Muscle layer of duodenum (tissue), 2 donors: ENCODE data around the gene PEX5.
"Not testable (repeated sequence)": the region's sequence is repeated elsewhere in the genome, so short reads cannot be mapped to it uniquely, and the experiment has no call there.

Source experiments
- H3K27ac ChIP-seq: one replicate; pipeline ENCODE4 v1.7.0; 2013; ENCODE audit warnings: mild to moderate bottlenecking, low read length
- H3K27me3 ChIP-seq: one replicate; pipeline ENCODE4 v1.7.0; 2013; ENCODE audit warnings: low read depth, mild to moderate bottlenecking, control low read depth, low read length
- H3K36me3 ChIP-seq, 2 donors: one replicate each; pipeline ENCODE4 v1.7.0; 2013; ENCODE audit warnings: low read length in 2 of 2, control low read depth in 1 of 2, mild to moderate bottlenecking in 1 of 2; ENCODE audit not compliant: insufficient read depth in 2 of 2, control insufficient read depth in 1 of 2
- H3K4me1 ChIP-seq, 2 donors: one replicate each; pipeline ENCODE4 v1.7.0; 2013; ENCODE audit warnings: low read length in 2 of 2, mild to moderate bottlenecking in 2 of 2, control low read depth in 1 of 2, moderate library complexity in 1 of 2; ENCODE audit not compliant: insufficient read depth in 2 of 2, control insufficient read depth in 1 of 2
- H3K4me3 ChIP-seq, 2 donors: one replicate each; pipeline ENCODE4 v1.7.0; 2013; ENCODE audit warnings: low read length in 2 of 2, low read depth in 1 of 2, mild to moderate bottlenecking in 1 of 2
- H3K9me3 ChIP-seq, 2 donors: one replicate each; pipeline ENCODE4 v1.7.0; 2013; ENCODE audit warnings: low read length in 2 of 2, control low read depth in 1 of 2, mild to moderate bottlenecking in 1 of 2; ENCODE audit not compliant: control insufficient read depth in 1 of 2
- donor health status: healthy.

Gene PEX5

DNA sequence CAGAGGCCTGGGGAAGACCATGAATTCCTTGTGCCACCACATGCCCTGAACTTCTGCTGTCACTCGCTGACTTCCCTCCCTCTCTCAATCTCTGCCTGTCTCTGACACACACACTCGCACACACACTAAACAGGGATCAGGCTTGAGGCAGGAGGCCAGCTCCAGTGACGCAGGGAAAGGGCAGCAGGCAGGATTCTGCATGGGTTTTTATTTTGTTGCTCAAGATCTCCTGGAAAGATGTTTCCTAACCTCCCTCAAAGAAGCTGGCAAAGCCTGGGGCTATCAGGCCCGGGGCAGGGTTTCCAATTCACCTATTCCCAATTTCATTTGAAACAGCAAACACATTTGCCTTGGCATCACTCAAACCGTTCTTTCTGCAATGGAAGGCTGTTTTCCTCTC is 27.7 kb upstream of the PEX5 start:
- H3K4me1 ChIP-seq, result peaks cover 0 to 5% of the 10 kb centered on the region in 2 donors
- H3K36me3 ChIP-seq, result peaks cover 0 to 4% of the 10 kb centered on the region in 2 donors
- no peaks in the 10 kb centered on the region for H3K9me3 ChIP-seq
- no peak overlapping the region for H3K4me3 ChIP-seq
- H3K27me3 ChIP-seq, result peaks cover 5% of the 10 kb centered on the region
- no peak overlapping the region for H3K27ac ChIP-seq

DNA sequence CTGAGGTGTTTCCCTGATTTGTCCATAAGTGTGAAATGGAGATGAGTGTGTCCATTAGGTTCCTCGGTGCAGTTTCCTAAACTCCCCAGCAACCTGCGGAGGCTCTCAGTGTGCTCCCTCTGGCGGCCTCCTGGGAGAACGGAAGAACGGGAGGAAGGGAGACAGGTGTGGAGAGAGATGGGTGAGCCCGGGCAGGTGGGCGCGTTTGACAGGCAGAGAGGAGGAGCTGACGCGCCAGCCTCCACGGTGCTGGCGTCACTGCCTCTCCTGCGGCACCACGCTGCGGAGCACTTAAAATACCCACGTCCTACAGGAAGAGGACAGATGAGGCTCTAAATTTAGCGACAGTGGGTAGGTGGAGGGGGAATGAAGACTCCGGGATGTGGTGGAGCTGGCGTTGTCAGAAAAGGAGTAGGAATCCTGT is 26.8 kb upstream of the PEX5 start:
- Histone ChIP-seq H3K9me3 (no peaks in the 10 kb centered on the region), H3K4me3 (no peak overlapping the region), H3K4me1 (peaks cover 0 to 5% of the 10 kb centered on the region in 2 donors), H3K27me3 (peaks cover 5% of the 10 kb centered on the region), H3K27ac (no peak overlapping the region), H3K36me3 (peaks cover 0 to 4% of the 10 kb centered on the region in 2 donors)

DNA sequence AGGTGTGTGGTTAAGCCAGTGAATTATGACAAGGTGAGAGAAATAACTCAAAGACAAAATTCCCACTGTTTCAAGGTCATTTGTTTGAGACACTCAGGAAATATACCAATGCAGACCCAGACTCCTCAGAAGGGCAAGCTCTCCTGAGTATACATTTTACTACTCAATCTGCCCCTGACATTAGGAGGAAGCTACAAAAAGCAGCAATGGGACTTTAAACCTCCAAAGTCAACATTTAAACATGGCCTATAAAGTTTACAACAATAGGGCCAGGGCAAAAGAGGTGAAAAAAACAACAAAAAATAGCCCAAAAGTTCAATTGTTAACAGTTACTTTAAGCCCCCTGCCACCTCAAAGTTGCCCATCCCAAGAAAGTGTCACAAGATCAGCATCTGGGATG is 19.5 kb upstream of the PEX5 start:
- peaks cover 0 to 3% of the 10 kb centered on the region in 2 donors for H3K9me3 ChIP-seq
- no peaks in the 10 kb centered on the region for H3K36me3 ChIP-seq
- no peaks in the 10 kb centered on the region for H3K27me3 ChIP-seq
- no peak overlapping the region for H3K27ac ChIP-seq
- H3K4me1 ChIP-seq, result no peaks in the 10 kb centered on the region
- H3K4me3 ChIP-seq, result no peak overlapping the region

DNA sequence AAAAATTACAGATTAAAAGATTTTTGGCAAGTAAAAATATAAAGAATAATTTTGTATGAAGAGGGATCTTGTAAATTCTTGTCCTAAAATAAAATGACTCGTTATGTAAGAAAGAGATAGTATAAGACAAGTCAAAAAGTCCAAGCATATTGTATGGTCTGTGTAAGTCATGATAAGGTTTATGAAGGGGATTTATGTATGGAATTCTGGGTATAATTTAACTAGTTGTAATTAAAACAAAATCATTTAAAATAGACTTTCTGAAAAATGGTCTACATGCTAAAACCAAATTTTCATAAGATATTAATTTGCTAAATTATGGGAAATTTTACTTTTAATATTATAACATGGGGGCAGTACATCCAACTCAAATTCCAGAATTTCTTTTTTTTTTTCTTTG is 17.6 kb upstream of the PEX5 start:
- Histone ChIP-seq H3K4me3 (no peak overlapping the region), H3K4me1 (no peaks in the 10 kb centered on the region), H3K27ac (no peak overlapping the region), H3K36me3 (no peaks in the 10 kb centered on the region), H3K9me3 (peaks cover 3% of the 10 kb centered on the region in 2 donors), H3K27me3 (no peaks in the 10 kb centered on the region)

DNA sequence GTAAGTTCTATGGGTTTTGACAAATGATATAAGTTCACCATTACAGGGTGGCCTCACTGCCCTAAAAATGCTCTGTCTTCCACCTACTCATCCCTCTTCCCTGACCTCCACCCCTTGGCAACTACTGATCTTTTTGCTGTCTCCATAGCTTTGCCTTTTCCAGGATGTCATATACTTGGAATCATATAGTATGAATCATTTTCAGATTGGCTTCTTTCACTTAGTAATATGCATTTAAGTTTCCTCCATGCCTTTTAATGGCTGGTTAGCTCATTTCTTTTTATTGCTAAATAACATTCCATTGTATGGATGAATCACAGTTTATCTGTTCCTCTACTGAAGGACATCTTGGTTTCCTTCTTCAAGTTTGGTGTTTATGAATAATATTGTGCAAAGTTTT is 14.0 kb upstream of the PEX5 start:
- H3K4me3 ChIP-seq, result no peak overlapping the region
- H3K4me1 ChIP-seq, result no peaks in the 10 kb centered on the region
- no peak overlapping the region for H3K27ac ChIP-seq
- no peaks in the 10 kb centered on the region for H3K27me3 ChIP-seq
- peaks cover 0 to 3% of the 10 kb centered on the region in 2 donors for H3K9me3 ChIP-seq
- H3K36me3 ChIP-seq, result no peaks in the 10 kb centered on the region

DNA sequence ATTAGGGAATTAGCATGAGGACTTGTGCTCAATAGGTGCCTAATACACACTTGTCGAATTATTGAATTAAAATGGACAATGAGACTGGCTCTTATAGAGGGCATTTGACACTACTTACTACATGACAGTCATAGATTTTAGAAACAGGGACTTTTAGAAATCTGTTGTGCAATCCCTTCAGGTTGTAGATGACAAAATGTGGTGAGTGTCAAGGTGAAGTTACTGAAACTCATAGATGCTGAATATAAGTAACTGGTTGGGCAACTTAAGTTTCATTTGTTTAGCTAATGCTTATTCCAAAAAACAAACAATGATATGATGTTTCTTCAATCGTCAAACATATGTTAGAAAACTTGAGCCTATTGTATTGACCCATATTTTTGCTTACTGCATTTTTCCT is 12.9 kb upstream of the PEX5 start:
- H3K9me3 ChIP-seq, result peaks cover 0 to 3% of the 10 kb centered on the region in 2 donors
- no peaks in the 10 kb centered on the region for H3K36me3 ChIP-seq
- H3K27ac ChIP-seq, result no peak overlapping the region
- no peaks in the 10 kb centered on the region for H3K27me3 ChIP-seq
- H3K4me1 ChIP-seq, result no peaks in the 10 kb centered on the region
- H3K4me3 ChIP-seq, result no peak overlapping the region

DNA sequence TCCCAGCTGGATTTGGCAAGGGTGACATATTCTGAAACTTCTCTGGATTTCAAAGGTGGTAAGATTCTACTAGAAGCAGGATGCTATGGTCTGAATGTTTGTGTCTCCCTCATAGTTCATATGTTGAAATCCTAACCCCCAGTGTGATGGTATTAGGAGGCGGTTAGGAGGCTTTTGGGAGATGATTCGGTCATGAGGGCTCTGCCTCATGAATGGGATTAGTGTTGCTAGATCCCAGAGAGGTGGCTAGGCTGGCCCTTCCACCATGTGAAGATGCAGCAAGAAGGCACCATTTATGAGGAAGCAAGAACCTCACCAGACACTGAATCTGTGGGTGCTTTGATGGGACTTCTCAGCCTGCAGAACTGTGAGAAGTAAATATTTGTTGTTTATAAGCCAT is 11.0 kb upstream of the PEX5 start:
- peaks cover 0 to 3% of the 10 kb centered on the region in 2 donors for H3K9me3 ChIP-seq
- H3K4me3 ChIP-seq, result no peak overlapping the region
- no peaks in the 10 kb centered on the region for H3K4me1 ChIP-seq
- H3K27ac ChIP-seq, result no peak overlapping the region
- H3K36me3 ChIP-seq, result no peaks in the 10 kb centered on the region
- no peaks in the 10 kb centered on the region for H3K27me3 ChIP-seq

DNA sequence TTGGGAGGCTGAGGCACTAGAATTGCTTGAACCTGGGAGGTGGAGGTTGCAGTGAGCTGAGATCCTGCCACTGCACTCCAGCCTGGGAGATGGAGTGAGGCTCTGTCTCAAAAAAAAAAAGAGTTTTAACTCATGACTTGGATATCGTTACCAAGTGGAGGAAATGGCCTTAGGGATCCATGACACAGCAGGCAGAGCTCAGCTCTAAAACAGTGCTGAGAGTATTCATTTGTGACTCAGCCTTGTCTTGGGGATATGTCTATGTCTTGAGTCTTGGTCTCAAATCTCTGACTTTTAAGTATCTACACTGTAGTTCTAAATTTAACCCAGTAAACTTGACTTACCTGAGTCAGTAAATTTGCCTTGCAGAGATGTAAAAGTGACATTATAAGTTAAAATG is 8.8 kb upstream of the PEX5 start:
- Histone ChIP-seq H3K9me3 (peaks cover 0 to 3% of the 10 kb centered on the region in 2 donors), H3K27me3 (no peaks in the 10 kb centered on the region), H3K4me3 (no peak overlapping the region), H3K36me3 (no peaks in the 10 kb centered on the region), H3K4me1 (no peaks in the 10 kb centered on the region), H3K27ac (no peak overlapping the region)

DNA sequence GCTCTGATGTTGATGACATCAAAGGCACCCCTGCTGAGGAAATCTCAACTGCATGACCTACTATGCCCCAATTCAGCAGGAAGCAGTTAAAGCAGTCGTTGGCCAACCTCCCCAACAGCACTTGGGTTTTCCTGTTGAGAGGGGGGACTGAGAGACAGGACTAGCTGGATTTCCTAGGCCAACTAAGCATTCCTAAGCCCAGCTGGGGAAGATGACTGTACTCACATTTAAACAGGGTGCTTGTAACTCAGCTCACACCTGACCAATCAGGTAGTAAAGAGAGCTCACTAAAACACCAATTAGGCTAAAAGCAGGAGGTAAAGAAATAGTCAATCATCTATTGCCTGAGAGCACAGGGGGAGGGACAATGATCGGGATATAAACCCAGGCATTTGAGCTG is 3.4 kb upstream of the PEX5 start:
- H3K36me3 ChIP-seq, H3K4me3 ChIP-seq, H3K9me3 ChIP-seq, H3K27me3 ChIP-seq, H3K27ac ChIP-seq: not testable (repeated sequence)
- peaks cover 5 to 17% of the 10 kb centered on the region in 2 donors for H3K4me1 ChIP-seq

DNA sequence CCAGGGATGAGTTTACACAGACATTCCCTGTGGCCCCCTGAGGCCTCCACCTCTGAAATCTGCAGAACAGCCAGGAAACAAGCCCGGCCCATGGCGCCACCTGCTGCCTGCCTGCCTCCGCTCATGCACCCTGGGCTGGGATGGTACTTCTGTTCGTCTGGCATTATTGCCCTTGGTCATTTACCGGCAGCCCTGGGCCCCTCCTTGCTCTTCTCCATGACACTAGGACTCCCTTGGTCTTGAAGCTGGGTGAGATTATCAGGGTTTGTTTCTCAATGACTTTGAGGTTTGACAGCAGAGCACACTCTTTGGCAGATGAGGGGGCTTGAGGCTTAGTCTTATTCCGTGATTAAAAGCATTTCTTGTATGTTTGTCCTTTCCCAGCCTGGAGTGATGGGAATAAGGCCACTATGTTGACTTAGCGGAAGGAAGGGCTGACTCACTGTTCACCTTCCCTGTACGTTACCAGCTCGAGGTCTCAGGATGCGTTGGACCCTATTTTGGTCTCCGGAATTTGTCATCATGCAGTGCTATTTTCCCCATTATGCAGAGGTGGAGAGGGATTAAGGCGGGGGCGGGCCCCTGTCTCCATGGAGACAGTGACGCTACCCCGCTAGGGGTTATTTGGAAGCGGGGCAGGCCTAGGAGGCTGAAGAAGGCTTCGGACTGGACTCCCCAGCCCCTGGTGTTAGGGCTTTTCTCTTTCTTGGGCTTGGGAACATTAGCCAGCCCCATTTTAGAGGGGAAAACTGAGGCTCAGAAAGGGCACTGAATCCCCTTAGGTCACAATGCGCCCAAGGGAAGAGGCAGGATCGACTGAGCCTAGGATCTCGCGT is 706 bp upstream of the PEX5 start:
- H3K36me3 ChIP-seq, result peaks cover 11% of the 10 kb centered on the region in 2 donors
- no peaks in the 10 kb centered on the region for H3K9me3 ChIP-seq
- H3K27ac ChIP-seq, result peak overlapping the region; percentile 99
- peak overlapping the region; percentile 86 to 95 for H3K4me3 ChIP-seq
- no peaks in the 10 kb centered on the region for H3K27me3 ChIP-seq
- peaks cover 5 to 18% of the 10 kb centered on the region in 2 donors for H3K4me1 ChIP-seq

DNA sequence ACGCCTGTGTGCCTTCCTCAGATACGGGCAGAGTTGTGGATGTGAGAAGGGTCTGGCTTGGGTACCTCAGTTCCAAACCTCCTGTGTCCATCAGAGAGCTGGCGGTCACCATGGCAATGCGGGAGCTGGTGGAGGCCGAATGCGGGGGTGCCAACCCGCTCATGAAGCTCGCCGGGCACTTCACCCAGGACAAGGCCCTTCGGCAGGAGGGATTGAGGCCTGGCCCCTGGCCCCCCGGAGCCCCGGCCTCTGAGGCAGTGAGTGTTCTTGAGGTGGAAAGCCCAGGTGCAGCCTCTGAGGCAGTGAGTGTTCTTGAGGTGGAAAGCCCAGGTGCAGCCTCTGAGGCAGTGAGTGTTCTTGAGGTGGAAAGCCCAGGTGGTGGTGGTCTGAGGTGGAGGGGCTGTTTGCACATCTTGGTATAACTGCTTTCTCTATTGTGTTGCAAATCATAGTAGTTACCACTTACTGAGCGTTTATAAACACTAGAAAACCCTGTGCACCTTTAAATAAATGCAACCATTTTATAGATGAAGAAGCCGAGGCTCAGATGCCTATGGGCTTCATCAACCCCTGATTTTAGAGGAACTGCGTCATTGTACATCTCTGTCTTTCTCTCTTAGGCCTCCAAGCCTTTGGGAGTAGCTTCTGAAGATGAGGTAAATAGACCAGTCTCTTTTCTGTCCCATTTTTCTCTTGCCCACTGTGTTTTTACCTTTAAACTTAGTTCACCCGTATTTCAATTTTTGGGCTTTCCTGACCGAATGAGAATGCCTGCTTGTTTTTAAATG is 976 bp downstream of the PEX5 start:
- Histone ChIP-seq H3K27ac (no peak overlapping the region), H3K27me3 (no peaks in the 10 kb centered on the region), H3K9me3 (no peaks in the 10 kb centered on the region), H3K36me3 (peaks cover 11 to 21% of the 10 kb centered on the region in 2 donors), H3K4me3 (peak overlapping the region; percentile 86 to 95), H3K4me1 (peaks cover 5 to 18% of the 10 kb centered on the region in 2 donors)
